ENCODE measurements around the gene IDNK. TPM values are rescaled to one million over a fixed set of nuclear protein-coding genes. Genes with fewer than 3 reads are reported as not detected.
A peak's percentile ranks its signal among the peaks of the same experiment; 100 is the strongest.

IDNK gene
- total RNA-seq, 4 donors from 2014 or later: 2.7 to 4.6 (median 3.0) TPM

- peak overlapping the region; percentile 64 to 98 (median 84) for H3K4me3 ChIP-seq
- WGBS, 2 donors: 7 to 8% methylated on average over 5 of the region's 5 CpGs
- H3K36me3 ChIP-seq: peaks cover 0 to 25% (median 0%) of the 10 kb centered on the region in 3 donors
- TF ChIP-seq CTCF (IDR thresholded peaks at IDR 0.05) (no peak), POLR2A (IDR thresholded peaks at IDR 0.05) (no peak), EP300 (IDR thresholded peaks at IDR 0.05) (no peak)
- H3K4me1 ChIP-seq: peaks cover 0 to 22% (median 4%) of the 10 kb centered on the region in 4 donors
- H3K9me3 ChIP-seq: no peaks in the 10 kb centered on the region
- no peak for DNase-seq (ENCODE audit: low spot score in 2 of 2)
- no peaks in the 10 kb centered on the region for H3K27me3 ChIP-seq
- H3K27ac ChIP-seq: peak overlapping the region; percentile 74 to 98 (median 91)
These were observed 735 bp downstream of the IDNK start for GRCh38 chr9:83623679-83624076.

GRCh38 chr9:83625178-83625577, 2.2 kb downstream of the IDNK start:
- H3K4me1 ChIP-seq: peaks cover 0 to 22% (median 4%) of the 10 kb centered on the region in 4 donors
- WGBS, 2 donors: 83 to 93% methylated on average over 3 of the region's 3 CpGs
- TF ChIP-seq CTCF (IDR thresholded peaks at IDR 0.05) (no peak), EP300 (IDR thresholded peaks at IDR 0.05) (no peak), POLR2A (IDR thresholded peaks at IDR 0.05) (no peak)

GRCh38 chr9:83628540-83628939, 5.6 kb downstream of the IDNK start:
- Histone ChIP-seq H3K27me3 (no peaks in the 10 kb centered on the region), H3K27ac (no peak overlapping the region), H3K36me3 (peaks cover 0 to 44% (median 0%) of the 10 kb centered on the region in 3 donors), H3K9me3 (no peaks in the 10 kb centered on the region), H3K4me3 (no peak overlapping the region), H3K4me1 (peaks cover 0 to 14% (median 4%) of the 10 kb centered on the region in 4 donors)
- WGBS, 2 donors: 91 to 96% methylated on average over 5 of the region's 5 CpGs
- no peak for DNase-seq (ENCODE audit: low spot score in 2 of 2)
- TF ChIP-seq POLR2A (IDR thresholded peaks at IDR 0.05) (no peak), EP300 (IDR thresholded peaks at IDR 0.05) (no peak), CTCF (IDR thresholded peaks at IDR 0.05) (no peak)

More at GRCh38 chr9:83625178-83625577, 2.2 kb downstream of the IDNK start:
- Histone ChIP-seq H3K27me3 (no peaks in the 10 kb centered on the region), H3K4me3 (no peak overlapping the region), H3K36me3 (peaks cover 0 to 39% (median 0%) of the 10 kb centered on the region in 3 donors), H3K27ac (no peak overlapping the region), H3K9me3 (no peaks in the 10 kb centered on the region)
- no peak for DNase-seq (ENCODE audit: low spot score in 2 of 2)

GRCh38 chr9:83629433-83630104, 6.6 kb downstream of the IDNK start:
- WGBS, 2 donors: 66 to 71% methylated on average over 7 of the region's 7 CpGs
- H3K27ac ChIP-seq: peak overlapping the region in 1 of 4 donors; percentile 6

More at GRCh38 chr9:83629433-83630104, 6.6 kb downstream of the IDNK start:
- DNase-seq (ENCODE audit: low spot score in 2 of 2): no peak
- Histone ChIP-seq H3K9me3 (no peaks in the 10 kb centered on the region), H3K36me3 (peaks cover 0 to 45% (median 0%) of the 10 kb centered on the region in 3 donors), H3K27me3 (no peaks in the 10 kb centered on the region), H3K4me1 (peaks cover 0 to 4% (median under 1%) of the 10 kb centered on the region in 4 donors), H3K4me3 (no peak overlapping the region)
- TF ChIP-seq EP300 (IDR thresholded peaks at IDR 0.05) (no peak), POLR2A (IDR thresholded peaks at IDR 0.05) (no peak), CTCF (IDR thresholded peaks at IDR 0.05) (no peak)
